A673 (cell line): ENCODE results near the gene RPF1.

Experiments
- EZH2 ChIP-seq: fragments of 200-600 bp; sonication (generic); IDR thresholded peaks from 2 replicates; pipeline ENCODE4 v1.6.1; 2017; ENCODE audit warnings: borderline replicate concordance, low read depth, mild to moderate bottlenecking, mixed read lengths, antibody characterized with exemption, low read length; ENCODE audit not compliant: poor library complexity, severe bottlenecking
- TF ChIP-seq, protein P1 (sequence below): fragments of 300-800, 200-600 bp; sonication (generic); conservative IDR thresholded peaks from 2 replicates; pipeline ENCODE4 v1.5.1; 2017; ENCODE audit warnings: low read depth, mild to moderate bottlenecking, antibody characterized with exemption, low read length, moderate library complexity, mixed read lengths

DNA sequence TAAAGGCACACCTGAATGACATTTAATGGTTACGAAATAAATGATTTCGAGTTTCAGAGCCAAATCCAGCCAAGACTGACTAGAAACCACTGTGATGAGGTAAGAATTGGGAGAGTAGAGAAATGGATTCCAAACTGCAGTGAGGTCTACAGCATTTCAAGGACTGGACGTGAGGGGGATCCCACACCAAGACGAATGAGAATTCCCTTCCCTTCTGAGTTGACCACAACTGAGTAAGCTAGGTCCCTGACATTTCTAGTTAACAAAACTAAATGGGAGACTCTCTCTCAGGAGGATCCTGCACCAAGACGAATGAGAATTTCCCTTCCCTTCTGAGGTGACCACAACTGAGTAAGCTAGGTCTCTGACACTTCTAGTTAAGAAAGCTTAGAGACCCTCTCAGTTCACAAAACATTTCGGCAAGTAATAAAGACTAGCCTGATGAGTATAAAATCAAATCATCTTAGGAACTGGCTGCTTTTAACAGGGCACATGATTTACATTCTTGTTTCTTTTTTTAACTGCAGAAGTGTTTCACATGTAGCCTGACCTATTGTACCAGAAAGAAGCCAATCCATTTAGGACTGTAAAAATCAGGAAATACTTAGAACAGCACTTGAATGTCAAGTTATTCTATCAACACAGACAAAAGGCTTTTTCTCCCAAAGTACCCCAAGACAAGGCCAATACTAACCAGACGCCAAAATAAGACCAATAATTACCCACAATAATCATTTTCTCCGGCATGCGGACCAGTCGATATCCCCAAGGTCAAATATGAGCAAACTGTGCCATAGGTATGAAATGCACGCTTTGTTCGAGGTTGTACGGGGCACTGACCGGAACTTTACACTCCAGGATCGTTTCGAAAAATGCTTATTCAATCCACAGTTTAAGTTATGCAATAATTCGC is 25.8 kb downstream of the RPF1 start:
- TF ChIP-seq, protein P1, sequence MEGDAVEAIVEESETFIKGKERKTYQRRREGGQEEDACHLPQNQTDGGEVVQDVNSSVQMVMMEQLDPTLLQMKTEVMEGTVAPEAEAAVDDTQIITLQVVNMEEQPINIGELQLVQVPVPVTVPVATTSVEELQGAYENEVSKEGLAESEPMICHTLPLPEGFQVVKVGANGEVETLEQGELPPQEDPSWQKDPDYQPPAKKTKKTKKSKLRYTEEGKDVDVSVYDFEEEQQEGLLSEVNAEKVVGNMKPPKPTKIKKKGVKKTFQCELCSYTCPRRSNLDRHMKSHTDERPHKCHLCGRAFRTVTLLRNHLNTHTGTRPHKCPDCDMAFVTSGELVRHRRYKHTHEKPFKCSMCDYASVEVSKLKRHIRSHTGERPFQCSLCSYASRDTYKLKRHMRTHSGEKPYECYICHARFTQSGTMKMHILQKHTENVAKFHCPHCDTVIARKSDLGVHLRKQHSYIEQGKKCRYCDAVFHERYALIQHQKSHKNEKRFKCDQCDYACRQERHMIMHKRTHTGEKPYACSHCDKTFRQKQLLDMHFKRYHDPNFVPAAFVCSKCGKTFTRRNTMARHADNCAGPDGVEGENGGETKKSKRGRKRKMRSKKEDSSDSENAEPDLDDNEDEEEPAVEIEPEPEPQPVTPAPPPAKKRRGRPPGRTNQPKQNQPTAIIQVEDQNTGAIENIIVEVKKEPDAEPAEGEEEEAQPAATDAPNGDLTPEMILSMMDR = no peak
- no peak for TF ChIP-seq EZH2
